ENCODE data around the gene NHERF2.
A peak's percentile ranks its signal among the peaks of the same experiment; 100 is the strongest.

Gene NHERF2

GRCh38 chr16:2005646-2006045, 21.1 kb upstream of the NHERF2 start:
- no peak overlapping the region for H3K4me3 ChIP-seq (ENCODE audit: low read depth, low read length)
- TF ChIP-seq CTCF (IDR thresholded peaks at IDR 0.05; ENCODE audit: low read depth, low read length), result no peak
- in situ Hi-C loops (cut with HindIII; ENCODE audit: low sequenced_read_pairs), result no loop called here
- DNase-seq (ENCODE audit: low read depth, low spot score), result no peak

- no peak for DNase-seq (ENCODE audit: low read depth, low spot score)
- H3K4me3 ChIP-seq (ENCODE audit: low read depth, low read length), result no peak overlapping the region
- no peak for TF ChIP-seq CTCF (IDR thresholded peaks at IDR 0.05; ENCODE audit: low read depth, low read length)
- in situ Hi-C loops (cut with HindIII; ENCODE audit: low sequenced_read_pairs), result no loop called here
These were observed 20.4 kb upstream of the NHERF2 start for GRCh38 chr16:2006317-2006716.

- peak overlapping the region; percentile 10 for H3K4me3 ChIP-seq (ENCODE audit: low read depth, low read length)
- no peak for TF ChIP-seq CTCF (IDR thresholded peaks at IDR 0.05; ENCODE audit: low read depth, low read length)
- in situ Hi-C loops (cut with HindIII; ENCODE audit: low sequenced_read_pairs), result no loop called here
These were observed 19.4 kb upstream of the NHERF2 start for GRCh38 chr16:2007081-2007836.

GRCh38 chr16:2008009-2008526, 18.6 kb upstream of the NHERF2 start:
- no peak for TF ChIP-seq CTCF (IDR thresholded peaks at IDR 0.05; ENCODE audit: low read depth, low read length)
- peak overlapping the region; percentile 76 for H3K4me3 ChIP-seq (ENCODE audit: low read depth, low read length)
- in situ Hi-C loops (cut with HindIII; ENCODE audit: low sequenced_read_pairs), result no loop called here
- peak; percentile 39 for DNase-seq (ENCODE audit: low read depth, low spot score)

More at GRCh38 chr16:2007081-2007836, 19.4 kb upstream of the NHERF2 start:
- DNase-seq (ENCODE audit: low read depth, low spot score), result no peak

GRCh38 chr16:2008631-2009163, 18.0 kb upstream of the NHERF2 start:
- no peak for TF ChIP-seq CTCF (IDR thresholded peaks at IDR 0.05; ENCODE audit: low read depth, low read length)
- DNase-seq (ENCODE audit: low read depth, low spot score), result no peak
- in situ Hi-C loops (cut with HindIII; ENCODE audit: low sequenced_read_pairs), result no loop called here
- H3K4me3 ChIP-seq (ENCODE audit: low read depth, low read length), result peak overlapping the region; percentile 76

GRCh38 chr16:2009164-2009711, 17.5 kb upstream of the NHERF2 start:
- no peak for TF ChIP-seq CTCF (IDR thresholded peaks at IDR 0.05; ENCODE audit: low read depth, low read length)
- in situ Hi-C loops (cut with HindIII; ENCODE audit: low sequenced_read_pairs), result no loop called here
- H3K4me3 ChIP-seq (ENCODE audit: low read depth, low read length), result peak overlapping the region; percentile 76
- DNase-seq (ENCODE audit: low read depth, low spot score), result no peak

All from astrocyte of the spinal cord (primary cell).